Effector CD8-positive, alpha-beta T cell (primary cell): ENCODE data around the gene TREH.
A peak's percentile ranks its signal among the peaks of the same experiment; 100 is the strongest.
"Not testable (repeated sequence)": the region's sequence is repeated elsewhere in the genome, so short reads cannot be mapped to it uniquely, and the experiment has no call there.

ENCODE experiments used
- DNase-seq: peaks from one replicate; lab custom pipeline; 2025; lab: John Stamatoyannopoulos, UW
- total RNA-seq, 4 experiments: gene quantifications; one replicate each; lab custom pipeline; 2026; lab: John Stamatoyannopoulos, UW

The TREH gene, protein sequence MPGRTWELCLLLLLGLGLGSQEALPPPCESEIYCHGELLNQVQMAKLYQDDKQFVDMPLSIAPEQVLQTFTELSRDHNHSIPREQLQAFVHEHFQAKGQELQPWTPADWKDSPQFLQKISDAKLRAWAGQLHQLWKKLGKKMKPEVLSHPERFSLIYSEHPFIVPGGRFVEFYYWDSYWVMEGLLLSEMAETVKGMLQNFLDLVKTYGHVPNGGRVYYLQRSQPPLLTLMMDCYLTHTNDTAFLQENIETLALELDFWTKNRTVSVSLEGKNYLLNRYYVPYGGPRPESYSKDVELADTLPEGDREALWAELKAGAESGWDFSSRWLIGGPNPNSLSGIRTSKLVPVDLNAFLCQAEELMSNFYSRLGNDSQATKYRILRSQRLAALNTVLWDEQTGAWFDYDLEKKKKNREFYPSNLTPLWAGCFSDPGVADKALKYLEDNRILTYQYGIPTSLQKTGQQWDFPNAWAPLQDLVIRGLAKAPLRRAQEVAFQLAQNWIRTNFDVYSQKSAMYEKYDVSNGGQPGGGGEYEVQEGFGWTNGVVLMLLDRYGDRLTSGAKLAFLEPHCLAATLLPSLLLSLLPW
- 0 reads per million in 4 experiments for total RNA-seq

GRCh38 chr11:118679483-118679882 lies at the start of gene TREH:
TSS of gene TREH (minus strand) at chr11:118679650. CDS start at chr11:118679627, 23 bp downstream.
- DNase-seq = no peak

- DNase-seq = not testable (repeated sequence)
These were observed 48.7 kb upstream of the TREH start for GRCh38 chr11:118728112-118728511.

DNA sequence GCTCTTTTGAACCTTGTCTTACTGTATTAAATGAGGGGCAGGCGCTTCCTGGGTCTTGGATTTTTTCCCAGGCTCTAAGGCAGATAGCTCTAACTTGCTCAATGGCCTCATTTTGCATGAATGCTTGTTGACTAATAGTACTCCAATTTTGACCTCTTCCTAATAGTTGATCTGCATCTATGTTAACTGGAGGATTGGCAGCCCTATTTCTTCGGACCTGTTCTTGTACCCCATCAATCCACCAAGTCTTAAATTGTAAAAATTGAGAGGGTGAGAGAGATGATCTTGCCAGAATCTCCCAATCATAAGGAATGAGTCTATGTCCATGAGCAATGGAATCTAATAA lies 48.2 kb upstream of the TREH start:
- not testable (repeated sequence) for DNase-seq

DNA sequence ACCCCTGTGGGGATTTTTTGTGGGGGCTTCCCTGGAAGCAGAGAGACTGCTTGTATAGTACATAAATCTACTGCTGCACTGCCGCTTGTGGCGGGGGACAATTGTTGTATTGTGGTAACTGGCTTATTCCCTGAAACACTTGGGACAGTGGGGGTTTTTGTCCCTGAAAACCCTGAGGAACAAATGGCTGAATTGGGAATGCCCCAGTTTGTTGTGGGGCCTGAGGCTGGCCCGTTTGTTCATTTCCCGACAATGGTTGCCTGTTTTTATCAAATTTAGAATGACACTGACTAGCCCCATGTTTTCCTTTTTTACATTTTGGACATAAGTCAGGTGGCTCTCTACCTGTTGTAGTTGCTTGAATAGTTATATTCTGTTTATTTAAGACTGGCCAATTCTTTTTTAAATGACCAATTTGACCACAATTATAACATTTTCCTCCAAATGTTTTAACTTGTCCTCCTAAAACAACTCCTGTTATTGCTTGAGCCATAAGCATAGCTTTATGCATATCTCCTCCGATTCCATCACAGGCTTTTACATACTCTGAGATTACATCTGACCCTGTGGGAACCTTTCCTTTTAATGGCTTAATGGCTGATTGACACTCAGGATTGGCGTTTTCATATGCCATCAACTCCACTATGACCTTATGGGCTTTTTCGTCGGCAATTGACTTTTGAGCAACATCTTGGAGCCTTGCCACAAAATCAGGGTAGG lies 47.7 kb upstream of the TREH start:
- not testable (repeated sequence) for DNase-seq

DNA sequence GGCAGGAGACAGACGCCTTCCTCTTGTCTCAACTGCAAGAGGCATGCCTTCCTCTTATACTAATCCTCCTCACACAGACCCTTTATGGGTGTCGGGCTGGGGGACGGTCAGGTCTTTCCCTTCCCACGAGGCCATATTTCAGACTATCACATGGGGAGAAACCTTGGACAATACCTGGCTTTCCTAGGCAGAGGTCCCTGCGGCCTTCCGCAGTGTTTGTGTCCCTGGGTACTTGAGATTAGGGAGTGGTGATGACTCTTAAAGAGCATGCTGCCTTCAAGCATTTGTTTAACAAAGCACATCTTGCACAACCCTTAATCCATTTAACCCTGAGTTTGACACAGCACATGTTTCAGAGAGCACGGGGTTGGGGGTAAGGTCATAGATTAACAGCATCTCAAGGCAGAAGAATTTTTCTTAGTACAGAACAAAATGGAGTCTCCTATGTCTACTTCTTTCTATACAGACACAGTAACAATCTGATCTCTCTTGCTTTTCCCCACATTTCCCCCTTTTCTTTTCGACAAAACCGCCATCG lies 42.1 kb upstream of the TREH start:
- not testable (repeated sequence) for DNase-seq

GRCh38 chr11:118720740-118721139 lies 41.3 kb upstream of the TREH start:
- DNase-seq = not testable (repeated sequence)

DNA sequence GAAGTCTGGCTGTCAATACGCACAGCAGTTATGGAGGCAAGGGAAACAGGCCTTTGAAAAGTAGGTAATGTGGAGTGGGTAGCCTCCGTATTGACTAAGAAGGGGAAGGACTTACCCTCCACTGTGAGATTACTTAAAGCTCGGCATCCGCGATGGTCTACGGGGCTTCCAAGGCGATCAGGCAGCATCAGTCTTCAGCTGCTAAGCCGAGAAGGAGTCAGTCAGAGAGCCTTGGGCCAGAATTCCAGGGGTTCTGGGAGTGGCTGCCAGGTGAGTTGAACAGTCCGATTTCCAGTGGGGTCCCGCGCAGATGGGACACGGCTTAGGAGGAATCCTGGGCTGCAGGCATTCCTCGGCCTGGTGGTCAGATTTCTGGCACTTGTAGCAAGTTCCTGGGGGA lies 40.6 kb upstream of the TREH start:
- DNase-seq = not testable (repeated sequence)

- DNase-seq = not testable (repeated sequence)
These were observed 39.1 kb upstream of the TREH start for GRCh38 chr11:118718562-118718961.

DNA sequence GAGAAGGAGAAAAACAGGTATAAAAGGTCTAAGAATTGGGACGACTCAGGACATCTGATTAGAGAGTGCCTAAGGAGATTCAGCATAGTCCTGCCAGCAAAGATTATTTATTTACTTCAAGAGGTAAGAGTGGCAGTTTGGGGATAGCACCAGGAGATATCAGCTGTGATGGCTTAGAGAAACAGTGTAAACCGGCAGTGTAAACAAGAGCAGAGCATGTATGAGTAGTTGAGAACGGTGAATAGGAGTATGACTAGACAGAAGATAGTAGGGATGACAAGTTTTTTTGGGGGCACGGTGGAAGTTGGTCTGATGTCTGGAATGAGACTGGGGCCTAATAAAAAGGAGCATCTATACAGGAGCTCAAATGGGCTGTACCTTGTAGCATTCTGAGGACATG lies 38.3 kb upstream of the TREH start:
- DNase-seq = not testable (repeated sequence)

GRCh38 chr11:118717221-118717620 lies 37.8 kb upstream of the TREH start:
- not testable (repeated sequence) for DNase-seq

- DNase-seq = no peak
These were observed 36.4 kb upstream of the TREH start for GRCh38 chr11:118715837-118716260.

DNA sequence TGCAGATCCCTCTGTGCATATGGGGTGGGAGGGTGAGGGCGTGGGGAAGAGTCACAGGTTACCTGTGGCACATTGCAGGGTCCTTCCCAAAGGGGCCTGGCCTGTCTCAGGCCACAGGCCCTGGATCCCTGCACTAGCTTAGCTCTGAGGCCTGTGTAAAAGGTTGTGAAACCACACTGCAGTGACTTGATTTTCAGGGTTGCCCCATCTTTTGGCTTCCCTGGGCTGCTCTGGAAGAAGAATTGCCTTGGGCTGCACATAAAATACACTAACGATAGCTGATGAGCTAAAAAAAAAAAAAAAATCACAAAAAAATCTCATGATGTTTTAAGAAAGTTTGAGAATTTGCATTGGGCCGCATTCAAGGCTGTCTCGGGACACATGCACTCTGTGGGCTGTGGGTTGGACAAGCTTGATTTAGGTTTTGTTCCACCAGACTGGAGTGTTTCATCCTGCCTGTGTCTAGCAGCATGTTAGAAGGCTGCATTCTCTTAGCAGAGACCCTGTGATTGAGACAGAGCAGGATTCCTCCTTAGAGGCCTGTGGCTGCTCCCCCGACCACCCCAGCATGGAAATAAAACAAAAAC lies 35.9 kb upstream of the TREH start:
- DNase-seq = no peak

DNA sequence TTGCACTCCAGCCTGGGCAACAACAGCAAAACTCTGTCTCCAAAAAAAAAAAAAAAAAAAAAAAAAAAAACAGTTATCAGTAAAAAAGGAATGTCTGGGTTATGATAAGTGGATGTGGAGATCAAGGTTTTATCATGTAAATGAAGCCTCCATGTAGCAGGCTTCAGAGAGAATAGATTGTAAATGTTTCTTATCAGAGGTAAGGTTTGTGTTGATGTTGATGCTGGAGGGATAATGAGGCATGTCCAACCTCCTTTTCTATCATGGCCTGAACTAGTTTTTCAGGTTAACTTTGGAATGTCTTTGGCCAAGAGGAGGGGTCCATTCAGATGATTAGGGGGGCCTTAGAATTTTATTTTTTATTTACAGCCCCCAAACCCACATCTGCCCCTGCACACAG lies 35.4 kb upstream of the TREH start:
- no peak for DNase-seq

GRCh38 chr11:118714416-118714815 lies 35.0 kb upstream of the TREH start:
- DNase-seq = not testable (repeated sequence)

DNA sequence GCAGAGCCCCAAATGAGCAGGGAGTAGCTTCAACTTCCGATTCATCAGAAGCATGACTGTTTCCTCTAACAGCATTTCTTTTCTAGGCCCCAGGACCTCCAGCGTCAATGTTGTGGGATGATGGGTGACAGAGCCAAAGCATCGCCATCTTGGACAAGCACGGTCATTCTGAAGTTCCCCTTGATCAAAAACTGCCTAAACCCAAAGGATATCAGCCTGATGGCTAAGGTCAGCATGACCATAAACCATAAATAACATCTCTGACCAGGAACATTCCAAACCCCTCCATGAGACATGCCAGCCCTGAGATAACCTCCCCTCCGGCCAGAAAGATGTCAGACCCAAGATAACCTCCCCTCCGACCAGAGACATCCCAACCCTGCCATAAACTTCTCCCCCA lies 28.8 kb upstream of the TREH start:
- no peak for DNase-seq

- no peak for DNase-seq
These were observed 27.0 kb upstream of the TREH start for GRCh38 chr11:118706546-118706825.

DNA sequence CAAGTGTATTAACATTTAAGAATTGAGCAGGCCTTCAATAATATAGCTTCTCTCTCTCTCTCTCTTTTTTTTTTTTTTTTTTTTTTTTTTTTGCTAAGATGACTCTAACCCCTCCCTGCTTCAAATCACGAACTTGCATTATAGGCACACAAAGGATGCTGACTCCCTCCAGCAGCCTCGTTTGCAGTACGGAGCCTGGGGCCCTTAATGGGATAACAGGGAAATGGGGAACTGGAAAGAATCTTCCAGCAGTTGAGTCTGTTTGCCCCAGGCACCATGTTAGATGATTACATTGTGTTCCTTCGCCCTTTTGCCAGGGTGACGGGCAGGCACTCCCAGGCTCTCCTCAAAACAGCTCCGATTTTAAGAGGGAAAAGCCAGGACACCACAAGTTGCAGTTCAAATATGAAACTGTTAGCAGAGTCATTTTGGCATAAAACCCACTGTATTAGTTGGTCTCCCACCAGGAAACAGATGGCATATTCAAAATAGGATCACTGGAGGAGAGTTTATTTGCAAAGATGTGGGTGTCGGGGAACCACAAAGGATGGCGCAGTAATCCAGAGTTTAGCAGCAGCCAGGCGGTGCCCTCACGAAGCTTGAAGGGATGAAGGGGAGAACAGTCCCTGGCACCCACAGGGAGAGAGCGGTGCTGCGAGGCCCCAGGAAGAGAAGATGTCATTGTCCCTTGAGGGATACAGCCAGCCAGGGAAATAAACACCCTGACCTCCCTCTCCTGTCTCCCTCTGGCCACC lies 26.5 kb upstream of the TREH start:
- DNase-seq = no peak

- no peak for DNase-seq
These were observed 25.8 kb upstream of the TREH start for GRCh38 chr11:118705111-118705741.

DNA sequence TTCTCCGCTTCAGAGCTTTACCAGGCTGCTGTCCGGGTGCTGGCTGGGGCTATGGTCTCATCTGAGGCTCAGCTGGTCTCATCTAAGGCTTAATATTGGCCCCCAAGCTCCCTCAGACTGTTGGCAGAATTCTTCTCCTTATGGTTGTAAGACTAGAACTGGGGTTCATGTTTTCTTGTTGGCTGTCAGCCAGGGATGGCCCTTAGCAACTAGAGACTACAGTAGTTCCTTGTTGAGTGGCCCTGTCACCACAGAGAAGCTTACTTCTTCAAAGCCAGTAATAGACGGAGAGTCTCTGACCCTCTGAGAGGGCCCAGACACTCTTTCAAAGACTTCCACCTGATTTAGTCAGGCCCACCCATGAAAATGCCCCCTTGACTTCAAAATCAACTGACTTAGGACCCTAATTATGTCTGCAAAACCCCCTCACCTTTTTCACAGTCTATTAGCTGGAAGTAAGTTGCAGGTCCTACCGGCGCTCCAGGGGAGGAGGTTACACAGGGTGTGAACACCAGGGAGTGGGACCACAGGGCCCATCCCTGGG lies 24.2 kb upstream of the TREH start:
- no peak for DNase-seq

DNA sequence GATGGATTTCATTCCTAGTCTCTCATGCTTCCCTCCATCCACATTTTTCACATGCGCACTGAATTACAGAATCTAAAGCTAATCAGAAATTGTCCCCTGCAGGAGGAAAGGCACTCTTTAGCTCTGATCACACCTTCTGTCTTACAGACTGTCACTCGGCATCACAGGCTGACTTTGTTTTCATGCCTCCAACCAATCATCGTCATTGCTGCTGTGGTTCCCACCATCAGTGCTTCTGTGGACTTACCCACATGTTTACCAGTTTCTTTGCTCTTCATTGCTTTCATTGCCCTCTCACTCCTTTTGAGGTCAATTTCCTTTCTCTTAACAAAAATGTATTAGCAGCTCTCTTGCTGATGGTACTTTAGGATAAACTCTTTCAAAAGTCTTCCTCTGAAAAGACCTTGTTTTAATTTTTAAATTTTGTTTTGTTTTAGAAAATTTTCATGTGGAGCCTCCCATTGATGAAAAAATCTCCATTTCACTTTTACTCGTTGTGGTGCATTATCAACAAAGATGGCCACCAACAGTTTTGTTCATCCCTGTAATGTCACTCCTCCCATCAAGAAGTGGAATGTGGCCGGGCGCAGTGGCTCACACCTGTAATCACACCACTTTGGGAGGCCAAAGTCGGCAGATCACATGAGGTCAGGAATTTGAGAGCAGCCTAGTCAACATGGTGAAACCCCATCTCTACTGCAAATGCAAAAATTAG lies 20.2 kb upstream of the TREH start:
- peak; percentile 57 for DNase-seq
